ENCODE results near the gene IL3. TPM values are rescaled to one million over a fixed set of nuclear protein-coding genes. Genes with fewer than 3 reads are reported as not detected.
"Not testable (repeated sequence)": the region's sequence is repeated elsewhere in the genome, so short reads cannot be mapped to it uniquely, and the experiment has no call there.

The IL3 gene
- total and polyA plus RNA-seq, 9 of the 15 experiments (the other 6 are each of a cell fraction or from before 2014, with no cell fraction given): not detected

GRCh38 chr5:132108957-132109356, 48.5 kb downstream of the IL3 start:
- H3K9me3 ChIP-seq (replicated peaks; ENCODE audit: control insufficient read depth, insufficient read depth, low read depth, low read length); H3K27me3 ChIP-seq (ENCODE audit: control insufficient read depth in 2 of 2, insufficient read depth in 2 of 2, low read length in 2 of 2); H3K9me1 ChIP-seq (ENCODE audit: control insufficient read depth, insufficient read depth, low read length); H3K79me2 ChIP-seq (ENCODE audit: control insufficient read depth, insufficient read depth, low read length); H3K27ac ChIP-seq (ENCODE audit: extremely low read depth, low read depth, low read length); POLR2A ChIA-PET; CTCF ChIA-PET (ENCODE audit: low intra/inter-chr PET ratio); ATAC-seq; FAIRE-seq; H3K9ac ChIP-seq (ENCODE audit: insufficient read depth in 1 of 2, low read depth in 2 of 2, low read length in 2 of 2); H3K36me3 ChIP-seq (ENCODE audit: control insufficient read depth, insufficient read depth, low read length); H2AFZ ChIP-seq (ENCODE audit: low read depth, low read length); H3K4me3 ChIP-seq; intact Hi-C loops (cut with micrococcal nuclease); in situ Hi-C loops (cut with MboI); H3K4me2 ChIP-seq (ENCODE audit: insufficient read depth, low read length); BruUV-seq (replicated peaks); DNase-seq (ENCODE audit: extremely low read depth in 1 of 4, low spot score in 3 of 4); H4K20me1 ChIP-seq (replicated peaks; ENCODE audit: control insufficient read depth, insufficient read depth, low read length): not testable (repeated sequence)
- peak; percentile 65; the same call in 1 of the 2 replicates for TF ChIP-seq BCOR (IDR thresholded peaks at IDR 0.05)
- TF ChIP-seq SMARCA5 (IDR thresholded peaks at IDR 0.05): peak; percentile 55; the same call in 1 of the 2 replicates
- peak in 1 of 2 experiments; percentile 54; a peak in 1 of 4 replicates for TF ChIP-seq KDM1A (IDR thresholded peaks at IDR 0.05)
- peaks cover 3 to 24% of the 10 kb centered on the region in 2 experiments; a peak in 4 of 5 replicates for H3K4me1 ChIP-seq (replicated peaks in 1 of 2; ENCODE audit: control insufficient read depth in 2 of 2, insufficient read depth in 2 of 2, low read length in 2 of 2)
- WGBS (ENCODE audit: insufficient coverage, low coverage, missing lambda C conversion rate): 91% methylated on average over 2 of the region's 4 CpGs

- no peak for TF ChIP-seq ZNF280A (IDR thresholded peaks at IDR 0.05; ENCODE audit: low read depth, partially characterized antibody)
- TF ChIP-seq E2F6 (IDR thresholded peaks at IDR 0.05; ENCODE audit: borderline replicate concordance in 1 of 2, extremely low read depth in 1 of 2, insufficient read depth in 1 of 2, insufficient read length in 1 of 2, low read depth in 1 of 2, low read length in 1 of 2, poor library complexity in 1 of 2, severe bottlenecking in 1 of 2): no peak
- no peak for TF ChIP-seq FOSL1 (tag; conservative IDR thresholded peaks at IDR 0.05)
- Histone ChIP-seq H4K20me1 (replicated peaks; ENCODE audit: control insufficient read depth, insufficient read depth, low read length) (no peaks in the 10 kb centered on the region; the same call in 1 of the 2 replicates), H3K27me3 (ENCODE audit: control insufficient read depth in 2 of 2, insufficient read depth in 2 of 2, low read length in 2 of 2) (no peaks in the 10 kb centered on the region), H3K9me1 (ENCODE audit: control insufficient read depth, insufficient read depth, low read length) (no peaks in the 10 kb centered on the region), H3K36me3 (ENCODE audit: control insufficient read depth, insufficient read depth, low read length) (no peaks in the 10 kb centered on the region; the same call in 1 of the 3 replicates), H3K4me1 (replicated peaks in 1 of 2; ENCODE audit: control insufficient read depth in 2 of 2, insufficient read depth in 2 of 2, low read length in 2 of 2) (peaks cover 6 to 24% of the 10 kb centered on the region in 2 experiments; a peak in 3 of 5 replicates), H2AFZ (ENCODE audit: low read depth, low read length) (no peak overlapping the region), H3K4me2 (ENCODE audit: insufficient read depth, low read length) (no peak overlapping the region), H3K9me3 (replicated peaks; ENCODE audit: control insufficient read depth, insufficient read depth, low read depth, low read length) (0 out of 2 replicates have a peak, but pooled peaks cover 5% of the 10 kb centered on the region), H3K27ac (ENCODE audit: extremely low read depth, low read depth, low read length) (no peak overlapping the region), H3K4me3 (no peak overlapping the region), H3K79me2 (ENCODE audit: control insufficient read depth, insufficient read depth, low read length) (no peaks in the 10 kb centered on the region), H3K9ac (ENCODE audit: insufficient read depth in 1 of 2, low read depth in 2 of 2, low read length in 2 of 2) (no peak overlapping the region)
- CTCF ChIA-PET (ENCODE audit: low intra/inter-chr PET ratio): interaction anchor here (1.0 kb wide), 1 partner anchor 43 kb away, joined by 3 read pairs; no protein-coding TSS in a partner anchor
- DNase-seq (ENCODE audit: extremely low read depth in 1 of 4, low spot score in 3 of 4) (no peak), FAIRE-seq (no peak), ATAC-seq (no peak)
- 48% methylated on average over 3 of the region's 3 CpGs for WGBS (ENCODE audit: insufficient coverage, low coverage, missing lambda C conversion rate)
- in situ Hi-C loops (cut with MboI) (no loop called here), intact Hi-C loops (cut with micrococcal nuclease) (loop anchor here (5.0 kb wide), 1 partner anchor 37 kb away; the partner anchor contains the start of gene CSF2)
- BruUV-seq (replicated peaks): no TSS peak
- POLR2A ChIA-PET: no interaction called here
Observed at GRCh38 chr5:132109494-132110053, 49.1 kb downstream of the IL3 start.

Measured in K562 (cell line).